Loucy (cell line): ENCODE results near the gene RNF44.

ENCODE experiments used
- EZH2phosphoT487 ChIP-seq: fragments of 200-600 bp; IDR thresholded peaks from 2 replicates; pipeline ENCODE4 v1.6.1; 2018; ENCODE audit warnings: antibody characterized with exemption, mild to moderate bottlenecking, moderate library complexity, borderline replicate concordance
- TF ChIP-seq, protein P1 (sequence below): fragments of 200-600 bp; sonication (generic); conservative IDR thresholded peaks from 2 replicates; pipeline ENCODE4 v1.5.1; 2014; ENCODE audit warnings: mild to moderate bottlenecking, antibody characterized with exemption, low read length

DNA sequence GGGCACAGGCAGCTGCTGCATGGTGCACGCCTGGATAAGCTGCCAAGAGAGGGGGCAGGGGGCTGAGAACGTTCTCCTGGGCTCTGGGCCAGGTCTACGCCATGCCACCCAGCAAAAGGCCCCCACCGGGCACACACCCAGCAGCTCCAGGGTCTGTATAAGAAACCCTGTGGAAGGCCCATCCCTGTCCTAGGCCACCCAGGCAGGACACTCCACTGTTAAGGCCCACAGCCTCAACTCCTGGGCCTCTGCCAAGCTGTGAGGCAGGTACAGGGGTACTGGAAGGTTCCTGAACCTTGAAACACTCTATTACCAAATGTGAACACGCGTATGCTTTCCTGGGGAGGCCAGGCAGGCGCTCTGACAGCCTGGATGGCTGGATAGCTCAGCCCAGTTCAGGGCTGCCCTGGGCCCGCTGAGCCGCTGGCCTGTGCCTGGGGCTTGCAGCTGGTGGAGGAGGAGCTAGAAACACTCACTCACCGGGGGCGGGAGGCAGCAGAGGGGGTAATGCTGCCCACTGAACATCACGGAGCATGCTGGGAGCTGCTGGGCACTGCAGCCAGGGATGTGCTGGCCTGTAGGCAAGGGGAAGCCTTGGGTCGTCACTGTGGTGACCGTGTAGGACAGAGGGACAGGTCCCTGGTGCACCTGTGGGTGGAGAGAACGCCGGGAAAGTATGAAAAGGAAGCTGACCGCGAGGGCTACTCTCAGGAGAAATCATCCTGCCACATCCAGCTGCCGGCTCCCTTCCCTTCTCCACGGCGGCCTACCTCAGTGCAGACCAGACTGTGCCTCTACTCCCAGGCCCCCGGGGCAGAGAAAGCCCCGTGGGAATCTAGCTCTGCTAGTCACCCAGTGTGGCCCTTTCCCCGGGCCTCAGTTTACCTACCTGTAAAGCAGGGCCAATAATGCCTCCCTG is 6.0 kb downstream of the RNF44 start:
- TF ChIP-seq, protein P1, sequence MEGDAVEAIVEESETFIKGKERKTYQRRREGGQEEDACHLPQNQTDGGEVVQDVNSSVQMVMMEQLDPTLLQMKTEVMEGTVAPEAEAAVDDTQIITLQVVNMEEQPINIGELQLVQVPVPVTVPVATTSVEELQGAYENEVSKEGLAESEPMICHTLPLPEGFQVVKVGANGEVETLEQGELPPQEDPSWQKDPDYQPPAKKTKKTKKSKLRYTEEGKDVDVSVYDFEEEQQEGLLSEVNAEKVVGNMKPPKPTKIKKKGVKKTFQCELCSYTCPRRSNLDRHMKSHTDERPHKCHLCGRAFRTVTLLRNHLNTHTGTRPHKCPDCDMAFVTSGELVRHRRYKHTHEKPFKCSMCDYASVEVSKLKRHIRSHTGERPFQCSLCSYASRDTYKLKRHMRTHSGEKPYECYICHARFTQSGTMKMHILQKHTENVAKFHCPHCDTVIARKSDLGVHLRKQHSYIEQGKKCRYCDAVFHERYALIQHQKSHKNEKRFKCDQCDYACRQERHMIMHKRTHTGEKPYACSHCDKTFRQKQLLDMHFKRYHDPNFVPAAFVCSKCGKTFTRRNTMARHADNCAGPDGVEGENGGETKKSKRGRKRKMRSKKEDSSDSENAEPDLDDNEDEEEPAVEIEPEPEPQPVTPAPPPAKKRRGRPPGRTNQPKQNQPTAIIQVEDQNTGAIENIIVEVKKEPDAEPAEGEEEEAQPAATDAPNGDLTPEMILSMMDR: no peak
- no peak for TF ChIP-seq EZH2phosphoT487
